RWPE1 (cell line): ENCODE data around the gene NR2F2.

Experiments used
- CTCF ChIA-PET: fragments of 350-600 bp; sonication (Branson Sonifier 250); formaldehyde crosslinking; extraction: SDS; loops from one replicate; lab custom pipeline; 2021; lab: Yijun Ruan, JAX
- POLR2A ChIA-PET: fragments of 400-600 bp; formaldehyde crosslinking; extraction: SDS; loops from one replicate; lab custom pipeline; 2020; ENCODE audit warnings: antibody characterized with exemption; ENCODE audit not compliant: low non-redundant PET; lab: Yijun Ruan, JAX
- DNase-seq: peaks from one replicate; pipeline ENCODE4 v3.0.0; 2012; ENCODE audit warnings: low spot score
- H3K27ac ChIP-seq: fragments of 450-650 bp; 2 replicates; pipeline ENCODE4 v1.5.1; 2017
- CTCF ChIP-seq: fragments of 450-650 bp; conservative IDR thresholded peaks from 2 replicates; pipeline ENCODE4 v1.5.1; 2017; ENCODE audit warnings: low read depth, mild to moderate bottlenecking

Gene NR2F2

DNA sequence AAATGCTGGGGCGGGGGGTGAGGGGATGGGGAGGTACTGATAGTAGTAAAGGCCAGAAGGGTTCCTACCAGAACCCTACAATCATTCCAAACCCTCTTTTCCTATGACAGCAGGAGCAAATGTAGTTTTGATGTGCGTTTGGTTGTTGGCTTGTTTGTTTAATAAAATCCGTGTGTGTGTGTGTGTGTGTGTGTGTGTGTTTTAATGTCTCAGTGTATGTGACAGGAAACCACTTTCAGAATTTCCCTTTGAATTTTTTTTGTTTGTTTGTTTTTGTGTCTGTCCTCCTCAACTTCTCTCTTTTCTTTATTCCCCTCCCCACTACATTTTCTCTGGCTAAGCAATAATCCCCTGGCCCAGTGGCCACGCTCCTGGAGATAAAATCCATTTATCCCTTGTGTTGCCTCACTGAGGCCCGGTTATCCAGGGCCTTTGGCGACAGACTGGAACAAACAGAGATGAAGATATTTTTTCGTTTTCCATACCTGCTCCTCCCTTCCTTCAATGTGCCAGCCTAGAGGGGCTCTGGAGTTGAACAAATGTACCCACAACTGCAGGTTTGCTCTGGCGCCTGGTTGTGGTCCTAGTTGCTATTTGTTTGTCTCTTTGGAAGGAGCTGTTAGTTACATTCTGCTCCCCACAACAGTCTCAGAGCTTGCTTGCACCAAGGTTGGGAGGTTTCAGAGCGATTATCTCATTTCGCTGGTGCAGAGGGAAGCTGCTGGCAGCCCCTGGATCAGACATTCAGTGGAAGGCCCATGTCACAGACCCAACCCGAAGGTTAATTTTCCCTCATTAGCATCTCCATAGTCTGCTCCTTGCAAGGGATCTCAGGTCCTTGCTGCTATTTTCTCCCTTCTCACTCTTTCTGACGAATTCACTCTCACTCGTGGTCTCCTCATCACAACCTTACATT is 17.9 kb downstream of the NR2F2 start:
- ChIA-PET POLR2A (no interaction called here), CTCF (no interaction called here)
- H3K27ac ChIP-seq: no peak overlapping the region

DNA sequence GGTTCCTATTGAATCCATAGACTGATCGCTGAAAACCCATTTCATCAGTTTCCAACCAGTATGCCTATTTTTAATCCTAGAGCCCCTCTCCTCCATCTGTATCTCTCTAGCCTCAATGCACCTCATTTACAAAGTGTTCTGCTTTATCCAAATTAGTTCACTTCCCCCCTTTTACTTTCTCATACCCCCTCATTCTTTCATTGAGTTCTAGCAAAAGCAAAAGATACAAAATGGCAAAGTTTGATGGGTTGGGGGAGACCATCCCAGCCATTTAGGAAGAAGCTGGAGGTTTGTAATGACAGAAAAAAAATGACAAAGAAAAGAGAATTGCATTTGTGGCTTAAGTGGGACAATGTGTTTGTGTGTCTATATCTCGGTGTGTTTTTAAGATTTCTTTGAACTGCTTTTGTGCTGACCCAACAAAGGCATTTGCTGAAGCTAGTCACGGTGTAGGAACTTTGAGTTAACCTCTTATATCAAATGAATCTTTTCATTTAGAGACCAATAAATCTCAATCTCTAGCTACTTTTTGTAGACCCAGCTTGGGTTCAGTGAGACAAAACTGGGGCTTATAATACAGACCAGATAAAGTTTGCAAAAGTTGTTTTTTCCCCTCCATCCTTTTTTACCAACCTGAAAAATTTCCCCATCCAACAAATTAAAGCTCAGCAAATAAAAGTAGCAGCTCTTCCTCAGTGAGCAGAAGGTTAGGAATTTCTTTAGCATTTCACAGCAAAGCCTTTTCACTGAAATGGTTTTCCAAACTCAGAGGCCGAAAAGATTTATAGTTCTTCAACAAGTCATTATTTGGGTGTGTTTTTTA is 18.7 kb downstream of the NR2F2 start:
- TF ChIP-seq CTCF: no peak
- H3K27ac ChIP-seq: no peak overlapping the region
- ChIA-PET CTCF (interaction anchor here (0.7 kb wide), 1 partner anchor 655 kb away, joined by 3 read pairs; no protein-coding TSS in a partner anchor), POLR2A (no interaction called here)
- DNase-seq: no peak

More for the DNA sequence above, 17.9 kb downstream of the NR2F2 start:
- DNase-seq: no peak
- no peak for TF ChIP-seq CTCF

DNA sequence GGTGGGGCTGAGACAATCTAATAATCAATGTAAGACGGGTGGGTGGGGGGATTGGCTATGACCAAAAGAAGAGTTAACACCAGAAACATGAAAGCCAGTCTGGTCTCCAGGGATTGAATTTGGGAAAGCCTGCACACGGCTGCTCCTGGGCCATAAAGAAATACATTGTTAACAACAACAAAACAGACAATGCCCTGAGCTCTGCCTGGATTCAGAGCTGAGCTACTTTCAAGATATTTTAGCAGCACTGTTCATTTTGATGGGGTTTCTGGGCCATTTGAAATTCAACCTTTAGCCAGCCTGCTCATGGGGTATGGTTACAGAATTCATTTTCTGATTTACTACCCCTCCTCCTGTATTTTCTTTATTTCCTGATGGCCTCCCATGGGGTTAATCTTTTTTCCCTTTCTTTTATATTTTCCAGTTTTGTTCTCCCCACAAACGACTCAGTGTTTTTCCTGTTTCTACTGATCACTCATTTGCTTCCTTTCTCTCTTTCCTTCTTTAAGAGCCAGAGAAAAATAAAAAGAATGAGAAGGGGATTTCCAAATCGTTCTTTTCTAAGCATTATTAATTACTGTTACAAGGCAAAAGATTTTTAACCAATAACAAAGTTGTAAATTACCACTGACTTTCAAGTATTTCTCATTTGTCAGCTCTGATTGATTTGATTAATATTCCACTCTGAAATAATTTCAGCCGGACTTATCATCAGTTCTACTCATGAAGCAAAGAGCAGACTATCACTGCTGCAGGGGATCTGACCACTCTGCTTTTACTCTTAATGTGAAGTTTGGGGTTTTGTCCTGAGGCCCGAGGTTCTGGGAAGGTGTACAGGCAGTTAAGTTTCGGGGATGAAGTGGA is 19.6 kb downstream of the NR2F2 start:
- no peak for TF ChIP-seq CTCF
- CTCF ChIA-PET: interaction anchor here (0.7 kb wide), 1 partner anchor 654 kb away, joined by 3 read pairs; no protein-coding TSS in a partner anchor
- no peak for DNase-seq
- no peak overlapping the region for H3K27ac ChIP-seq
- POLR2A ChIA-PET: no interaction called here

DNA sequence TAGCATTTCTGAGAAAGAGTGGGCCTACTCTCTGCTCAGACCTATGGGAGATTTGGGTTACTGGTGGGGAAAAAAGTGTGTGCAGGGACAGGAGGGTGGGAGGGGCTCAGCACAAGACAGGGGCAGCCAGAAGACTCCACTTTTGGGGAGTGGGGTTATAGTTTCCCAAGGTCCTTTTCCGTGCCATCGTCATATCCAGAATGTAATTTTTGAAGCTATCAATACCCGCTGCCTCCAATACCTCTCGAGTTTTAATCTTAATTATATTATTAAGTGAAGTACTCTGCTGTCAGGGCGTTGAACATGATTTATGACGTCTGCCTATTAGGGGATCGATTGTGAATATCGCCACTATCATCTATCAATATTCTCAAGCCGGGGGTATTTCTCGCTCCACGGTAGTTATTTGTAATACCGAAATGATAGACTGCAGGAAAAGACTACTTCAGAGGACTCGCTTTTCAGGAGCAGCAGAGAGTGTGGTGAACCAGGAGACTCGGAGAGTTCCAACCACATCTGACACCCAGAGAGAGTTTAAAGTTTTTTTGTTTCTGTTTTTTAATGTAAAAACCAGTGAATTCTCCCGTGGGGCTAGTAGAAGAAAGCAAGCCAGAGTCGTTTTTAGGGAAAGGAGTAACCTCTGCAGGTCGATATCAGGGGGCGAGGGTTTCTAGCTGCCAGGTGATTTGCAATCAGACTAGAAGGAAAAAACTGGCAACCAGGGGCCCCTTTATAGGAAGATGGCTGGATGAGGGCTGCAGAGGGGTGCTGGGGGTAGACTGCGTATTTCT is 20.6 kb downstream of the NR2F2 start:
- ChIA-PET POLR2A (no interaction called here), CTCF (no interaction called here)
- no peak for TF ChIP-seq CTCF
- no peak overlapping the region for H3K27ac ChIP-seq
- no peak for DNase-seq

DNA sequence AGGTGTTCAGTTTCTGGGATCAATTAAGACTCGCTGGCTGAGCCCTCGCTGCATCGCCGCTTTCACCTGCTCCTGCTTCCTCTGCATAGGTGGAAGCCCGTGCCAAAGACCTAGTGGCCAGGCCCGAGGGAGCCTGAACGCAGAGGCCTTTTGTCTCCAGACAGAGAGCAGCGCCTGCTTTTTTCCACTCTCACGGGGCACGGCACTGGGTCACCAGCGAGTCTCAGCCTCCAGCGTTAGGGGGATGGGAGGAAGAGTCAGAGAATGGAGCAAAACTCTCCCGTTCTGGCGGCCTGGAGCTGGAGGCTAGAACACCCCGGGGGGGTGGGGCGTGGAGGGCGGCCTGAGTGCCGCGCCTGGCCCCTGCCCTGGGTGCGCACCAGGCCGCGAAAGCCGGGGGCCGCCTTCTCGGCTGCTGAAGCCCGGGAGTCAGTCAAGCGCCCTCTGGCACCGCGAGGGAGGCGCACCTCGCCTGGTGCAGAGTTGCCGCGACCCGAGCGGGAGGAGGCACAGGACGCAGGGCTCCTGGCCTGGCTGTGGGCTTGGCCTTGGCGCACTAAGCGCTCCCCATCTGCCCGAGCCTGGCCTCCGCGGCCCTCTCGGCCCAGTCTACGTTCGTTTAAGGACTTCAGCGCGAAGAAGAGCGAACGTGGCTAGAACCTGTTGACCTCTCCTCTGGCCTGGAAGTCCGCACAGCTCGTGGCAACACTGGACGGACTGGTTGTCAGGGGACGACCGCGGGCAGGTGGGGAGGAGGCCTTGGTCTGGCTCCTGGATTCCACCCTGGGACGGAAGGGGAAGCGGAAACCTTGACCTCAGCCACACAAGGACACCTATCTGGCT is 21.5 kb downstream of the NR2F2 start:
- no peak overlapping the region for H3K27ac ChIP-seq
- CTCF ChIA-PET: interaction anchor here (0.7 kb wide), 1 partner anchor 429 kb away, joined by 4 read pairs; no protein-coding TSS in a partner anchor
- POLR2A ChIA-PET: no interaction called here
- no peak for DNase-seq
- no peak for TF ChIP-seq CTCF
